PFSK-1 (cell line): Measurements from ENCODE around the gene GALNT15.

Source experiments
- FOXP2 ChIP-seq: optimal IDR thresholded peaks from 2 replicates; pipeline ENCODE3; 2011; ENCODE audit warnings: borderline replicate concordance, control low read depth, inconsistent platforms; ENCODE audit not compliant: insufficient read depth; ENCODE audit errors: extremely low read length, extremely low read depth
- POLR2AphosphoS5 ChIP-seq: IDR thresholded peaks from 2 replicates; pipeline ENCODE4 v1.6.1; 2012; ENCODE audit warnings: low read depth, mild to moderate bottlenecking, control low read depth, low read length, moderate library complexity
- TAF1 ChIP-seq: IDR thresholded peaks from 2 replicates; pipeline ENCODE4 v1.6.1; 2012; ENCODE audit warnings: low read length, control low read depth, borderline replicate concordance; ENCODE audit not compliant: insufficient read depth
- TF ChIP-seq, protein P1 (sequence below), 2 experiments: IDR thresholded peaks; 2 replicates each; pipeline versions ENCODE4 v1.6.1 to v1.8.0; 2011 to 2012; ENCODE audit warnings: low read depth in 2 of 2, low read length in 2 of 2, control low read depth in 1 of 2, inconsistent platforms in 1 of 2, mild to moderate bottlenecking in 1 of 2, moderate library complexity in 1 of 2; ENCODE audit not compliant: insufficient read depth in 1 of 2

DNA sequence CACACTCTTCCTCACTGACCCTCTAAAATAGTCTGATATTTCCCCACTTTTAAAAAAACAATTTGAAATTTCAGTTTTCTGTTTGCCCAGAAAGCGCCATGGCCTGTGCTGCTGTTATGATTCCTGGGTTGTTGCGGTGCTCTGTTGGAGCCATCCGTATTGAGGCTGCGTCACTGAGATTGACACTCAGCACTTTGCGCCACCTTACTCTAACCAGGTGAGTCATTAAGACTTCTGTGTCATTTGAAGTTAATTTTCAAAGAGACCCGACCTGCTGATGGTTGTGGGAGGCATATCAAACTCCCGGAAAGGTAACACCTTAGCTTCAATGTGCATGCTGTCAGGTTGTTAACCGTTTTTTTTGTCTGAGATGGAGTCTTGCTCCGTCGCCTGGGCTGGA lies 96.4 kb downstream of the GALNT15 start:
- TF ChIP-seq, protein P1, sequence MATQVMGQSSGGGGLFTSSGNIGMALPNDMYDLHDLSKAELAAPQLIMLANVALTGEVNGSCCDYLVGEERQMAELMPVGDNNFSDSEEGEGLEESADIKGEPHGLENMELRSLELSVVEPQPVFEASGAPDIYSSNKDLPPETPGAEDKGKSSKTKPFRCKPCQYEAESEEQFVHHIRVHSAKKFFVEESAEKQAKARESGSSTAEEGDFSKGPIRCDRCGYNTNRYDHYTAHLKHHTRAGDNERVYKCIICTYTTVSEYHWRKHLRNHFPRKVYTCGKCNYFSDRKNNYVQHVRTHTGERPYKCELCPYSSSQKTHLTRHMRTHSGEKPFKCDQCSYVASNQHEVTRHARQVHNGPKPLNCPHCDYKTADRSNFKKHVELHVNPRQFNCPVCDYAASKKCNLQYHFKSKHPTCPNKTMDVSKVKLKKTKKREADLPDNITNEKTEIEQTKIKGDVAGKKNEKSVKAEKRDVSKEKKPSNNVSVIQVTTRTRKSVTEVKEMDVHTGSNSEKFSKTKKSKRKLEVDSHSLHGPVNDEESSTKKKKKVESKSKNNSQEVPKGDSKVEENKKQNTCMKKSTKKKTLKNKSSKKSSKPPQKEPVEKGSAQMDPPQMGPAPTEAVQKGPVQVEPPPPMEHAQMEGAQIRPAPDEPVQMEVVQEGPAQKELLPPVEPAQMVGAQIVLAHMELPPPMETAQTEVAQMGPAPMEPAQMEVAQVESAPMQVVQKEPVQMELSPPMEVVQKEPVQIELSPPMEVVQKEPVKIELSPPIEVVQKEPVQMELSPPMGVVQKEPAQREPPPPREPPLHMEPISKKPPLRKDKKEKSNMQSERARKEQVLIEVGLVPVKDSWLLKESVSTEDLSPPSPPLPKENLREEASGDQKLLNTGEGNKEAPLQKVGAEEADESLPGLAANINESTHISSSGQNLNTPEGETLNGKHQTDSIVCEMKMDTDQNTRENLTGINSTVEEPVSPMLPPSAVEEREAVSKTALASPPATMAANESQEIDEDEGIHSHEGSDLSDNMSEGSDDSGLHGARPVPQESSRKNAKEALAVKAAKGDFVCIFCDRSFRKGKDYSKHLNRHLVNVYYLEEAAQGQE (IDR thresholded peaks at IDR 0.05; ENCODE audit: insufficient read depth in 1 of 2, low read depth in 2 of 2, low read length in 2 of 2), result no peak
- TF ChIP-seq POLR2AphosphoS5, result no peak
- TF ChIP-seq FOXP2, result no peak
- no peak for TF ChIP-seq TAF1
